ENCODE measurements around the gene ABCA2. TPM values are rescaled to one million over a fixed set of nuclear protein-coding genes. Genes with fewer than 3 reads are reported as not detected.

The ABCA2 gene
- total and polyA plus RNA-seq, 4 donors: 13.4 to 39.0 (median 16.5) TPM

GRCh38 chr9:137067860-137068538, 40.0 kb upstream of the ABCA2 start:
- Histone ChIP-seq H3K9me3 (ENCODE audit: control insufficient read depth in 4 of 4, insufficient read depth in 3 of 4, low read length in 3 of 4) (no peaks in the 10 kb centered on the region), H3K27ac (ENCODE audit: low read depth in 1 of 2, low read length in 1 of 2) (no peak overlapping the region), H3K4me1 (ENCODE audit: control insufficient read depth in 5 of 5, insufficient read depth in 5 of 5, low read length in 5 of 5) (peaks cover 0 to 23% (median 2%) of the 10 kb centered on the region in 5 donors), H3K4me3 (no peak overlapping the region), H3K36me3 (ENCODE audit: control insufficient read depth in 4 of 4, insufficient read depth in 4 of 4, low read length in 4 of 4) (no peaks in the 10 kb centered on the region), H3K9ac (ENCODE audit: insufficient read depth in 1 of 2, low read length in 2 of 2) (no peak overlapping the region), H3K27me3 (ENCODE audit: control insufficient read depth in 3 of 3, insufficient read depth in 3 of 3, low read length in 2 of 3) (no peaks in the 10 kb centered on the region)
- peak; percentile 79 for TF ChIP-seq CTCF (IDR thresholded peaks at IDR 0.05; ENCODE audit: control extremely low read depth, extremely low read depth)
- ATAC-seq (ENCODE audit: insufficient read depth, low FRiP score): no peak
- peak; percentile 77 to 81 (median 77) for DNase-seq
- WGBS, 2 donors: 55 to 57% methylated on average over 12 of the region's 12 CpGs

- Histone ChIP-seq H3K27ac (ENCODE audit: low read depth in 1 of 2, low read length in 1 of 2) (no peak overlapping the region), H3K4me3 (no peak overlapping the region), H3K27me3 (ENCODE audit: control insufficient read depth in 3 of 3, insufficient read depth in 3 of 3, low read length in 2 of 3) (no peaks in the 10 kb centered on the region), H3K9me3 (ENCODE audit: control insufficient read depth in 4 of 4, insufficient read depth in 3 of 4, low read length in 3 of 4) (no peaks in the 10 kb centered on the region), H3K9ac (ENCODE audit: insufficient read depth in 1 of 2, low read length in 2 of 2) (no peak overlapping the region), H3K36me3 (ENCODE audit: control insufficient read depth in 4 of 4, insufficient read depth in 4 of 4, low read length in 4 of 4) (no peaks in the 10 kb centered on the region), H3K4me1 (ENCODE audit: control insufficient read depth in 5 of 5, insufficient read depth in 5 of 5, low read length in 5 of 5) (peaks cover 0 to 22% (median 2%) of the 10 kb centered on the region in 5 donors)
- WGBS, 2 donors: 93 to 96% methylated on average over 26 of the region's 26 CpGs
- no peak for TF ChIP-seq CTCF (IDR thresholded peaks at IDR 0.05; ENCODE audit: control extremely low read depth, extremely low read depth)
- ATAC-seq (ENCODE audit: insufficient read depth, low FRiP score) (no peak), DNase-seq (no peak)
Measured at GRCh38 chr9:137066096-137066861, 38.2 kb upstream of the ABCA2 start.

GRCh38 chr9:137065336-137065967, 37.4 kb upstream of the ABCA2 start:
- TF ChIP-seq CTCF (IDR thresholded peaks at IDR 0.05; ENCODE audit: control extremely low read depth, extremely low read depth): no peak
- DNase-seq (no peak), ATAC-seq (ENCODE audit: insufficient read depth, low FRiP score) (no peak)
- no peaks in the 10 kb centered on the region for H3K27me3 ChIP-seq (ENCODE audit: control insufficient read depth in 3 of 3, insufficient read depth in 3 of 3, low read length in 2 of 3)
- H3K9ac ChIP-seq (ENCODE audit: insufficient read depth in 1 of 2, low read length in 2 of 2): no peak overlapping the region
- no peaks in the 10 kb centered on the region for H3K36me3 ChIP-seq (ENCODE audit: control insufficient read depth in 4 of 4, insufficient read depth in 4 of 4, low read length in 4 of 4)
- WGBS, 2 donors: 92 to 95% methylated on average over 22 to 23 of the region's 23 CpGs
- peaks cover 0 to 14% (median 0%) of the 10 kb centered on the region in 5 donors for H3K4me1 ChIP-seq (ENCODE audit: control insufficient read depth in 5 of 5, insufficient read depth in 5 of 5, low read length in 5 of 5)
- no peak overlapping the region for H3K4me3 ChIP-seq
- no peak overlapping the region for H3K27ac ChIP-seq (ENCODE audit: low read depth in 1 of 2, low read length in 1 of 2)
- no peaks in the 10 kb centered on the region for H3K9me3 ChIP-seq (ENCODE audit: control insufficient read depth in 4 of 4, insufficient read depth in 3 of 4, low read length in 3 of 4)
